ENCODE measurements around the gene HIVEP3.

DNA sequence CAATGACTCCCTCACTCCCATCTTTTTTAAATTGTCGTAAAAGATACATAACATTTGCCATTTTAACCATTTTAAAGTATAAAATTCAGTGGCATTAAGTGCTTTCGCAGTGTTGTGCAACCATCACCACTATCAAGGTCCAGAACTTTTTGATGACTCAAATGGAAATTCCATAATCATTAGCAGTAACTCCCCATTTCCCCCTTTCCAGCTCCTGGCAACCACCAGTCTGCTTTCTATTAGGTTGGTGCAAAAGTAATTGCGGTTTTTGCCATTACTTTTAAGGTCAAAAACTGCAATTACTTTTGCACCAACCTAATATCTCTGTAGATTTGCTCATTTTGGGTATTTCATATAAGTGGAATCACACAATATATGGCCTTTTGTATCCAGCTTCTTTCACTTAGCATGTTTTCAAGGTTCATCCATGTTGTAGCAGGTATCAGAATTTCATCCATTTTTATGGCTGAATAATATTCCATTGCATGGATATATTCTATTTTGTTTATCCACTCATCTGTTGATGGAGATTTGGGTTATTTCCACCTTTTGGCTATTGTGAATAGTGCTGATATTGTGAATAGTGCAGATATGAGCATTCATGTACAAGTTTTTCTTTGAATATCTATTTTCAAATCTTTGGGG, 159.7 kb downstream of the HIVEP3 start:
- TF ChIP-seq PAX5 (IDR thresholded peaks at IDR 0.05; ENCODE audit: insufficient read depth, low read length, severe bottlenecking): no peak
- TF ChIP-seq POLR2A (IDR thresholded peaks at IDR 0.05; ENCODE audit: low read depth, low read length): no peak
- no peak for TF ChIP-seq TAF1 (IDR thresholded peaks at IDR 0.05; ENCODE audit: low read depth, low read length)

Measured in GM12891 (cell line).